Measurements from ENCODE around the gene OR56A5.
"Not testable (repeated sequence)": the region's sequence is repeated elsewhere in the genome, so short reads cannot be mapped to it uniquely, and the experiment has no call there.

OR56A5 gene, protein sequence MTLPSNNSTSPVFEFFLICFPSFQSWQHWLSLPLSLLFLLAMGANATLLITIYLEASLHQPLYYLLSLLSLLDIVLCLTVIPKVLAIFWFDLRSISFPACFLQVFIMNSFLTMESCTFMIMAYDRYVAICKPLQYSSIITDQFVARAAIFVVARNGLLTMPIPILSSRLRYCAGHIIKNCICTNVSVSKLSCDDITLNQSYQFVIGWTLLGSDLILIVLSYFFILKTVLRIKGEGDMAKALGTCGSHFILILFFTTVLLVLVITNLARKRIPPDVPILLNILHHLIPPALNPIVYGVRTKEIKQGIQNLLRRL

DNA sequence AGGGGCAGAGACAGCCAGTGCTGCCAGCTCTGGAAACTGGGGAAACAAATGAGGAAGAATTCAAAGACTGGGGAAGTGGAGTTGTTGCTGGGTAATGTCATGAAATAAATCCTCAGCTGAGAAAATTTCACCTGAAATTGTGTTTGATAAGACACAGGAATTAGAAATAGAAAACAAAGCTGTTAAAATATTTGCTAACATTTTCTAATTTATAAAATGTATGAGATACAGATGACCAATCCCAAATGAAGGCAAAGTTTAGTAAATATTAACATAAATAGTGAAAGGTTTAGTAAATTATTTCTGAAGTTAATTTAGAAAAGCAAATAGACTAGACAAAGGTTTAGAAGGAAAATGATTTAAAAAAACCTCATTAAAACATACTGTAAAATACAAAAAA lies at the start of gene OR56A5:
OR56A5 (minus strand) TSS at position 101 of the 400 bp plus-strand sequence; CDS start at position 101, 0 bp downstream.
- DNase-seq = no peak

DNA sequence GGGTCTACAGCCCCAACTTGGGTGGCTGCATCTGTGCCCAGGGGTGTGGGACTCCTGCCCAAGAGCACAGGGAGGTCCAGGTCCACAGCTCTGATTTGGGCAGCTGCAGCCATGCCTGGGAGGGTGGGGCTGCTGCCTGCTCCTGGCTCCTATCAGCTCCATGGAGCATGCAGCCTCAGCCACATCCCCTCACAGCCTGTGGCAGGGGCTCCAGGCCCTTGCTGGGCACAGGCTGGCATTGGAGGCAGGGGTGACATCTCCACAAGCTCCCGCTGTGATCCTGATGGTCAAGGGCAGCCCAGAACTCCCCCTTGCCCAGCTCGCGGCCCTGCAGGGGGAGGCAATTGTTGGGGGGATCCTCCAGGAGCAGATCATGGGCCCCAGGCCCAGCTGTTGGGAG lies 44.7 kb upstream of the OR56A5 start:
- no peak for DNase-seq

DNA sequence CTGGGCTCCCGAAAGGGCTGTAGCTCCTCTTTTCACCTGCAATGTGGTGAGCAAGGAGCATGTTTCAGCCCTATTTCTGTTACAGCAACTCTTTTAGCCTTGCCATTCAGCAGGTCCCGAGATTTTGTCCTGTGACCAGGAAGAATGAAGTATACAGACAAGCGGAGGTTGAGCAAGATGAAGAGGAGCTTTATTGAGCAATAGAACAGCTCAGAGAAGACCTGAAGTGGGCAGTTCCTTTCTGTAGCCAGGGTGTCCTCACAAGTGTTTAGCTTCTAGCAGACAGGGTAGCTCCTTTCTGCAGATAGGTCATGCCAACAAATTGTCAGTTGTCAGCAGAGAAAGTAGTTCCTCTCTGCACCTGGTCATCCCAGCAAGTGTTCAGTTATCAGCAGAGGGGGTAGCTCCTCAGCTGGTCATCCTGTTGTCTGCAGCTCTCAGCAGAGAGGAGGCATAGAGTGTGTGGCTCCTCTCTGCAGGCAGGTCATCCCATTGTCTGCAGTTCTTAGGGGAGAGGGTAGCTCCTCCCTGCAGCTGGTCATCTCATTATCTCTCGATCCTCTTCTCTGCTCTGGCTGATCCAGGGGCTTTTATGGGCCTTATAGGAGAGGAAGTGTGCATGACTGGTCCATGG lies 43.9 kb upstream of the OR56A5 start:
- no peak for DNase-seq

DNA sequence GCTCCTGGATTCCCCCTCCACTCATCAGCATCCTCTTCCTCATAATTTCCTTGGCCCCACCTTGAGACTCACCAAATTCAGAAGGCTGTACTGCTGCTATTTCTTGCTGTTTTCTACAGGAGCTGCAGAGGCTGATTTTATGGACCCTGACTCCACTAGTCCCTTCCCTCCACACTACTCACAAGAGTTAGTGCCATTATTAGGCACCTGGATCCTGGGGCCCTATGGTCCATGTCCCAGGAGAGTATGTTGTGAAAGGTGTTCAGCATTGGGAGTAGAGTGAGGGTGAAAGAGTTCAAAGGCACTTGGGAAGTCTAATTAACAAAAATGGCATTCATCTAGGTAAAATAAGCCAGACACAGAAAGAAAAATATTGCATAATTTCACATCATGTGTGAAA lies 38.6 kb upstream of the OR56A5 start, which contains the start of gene OR56A4:
OR56A4 (minus strand) TSS at position 101 of the 400 bp plus-strand sequence. CDS start 3,954 bp downstream, outside the sequence.
- no peak for DNase-seq

DNA sequence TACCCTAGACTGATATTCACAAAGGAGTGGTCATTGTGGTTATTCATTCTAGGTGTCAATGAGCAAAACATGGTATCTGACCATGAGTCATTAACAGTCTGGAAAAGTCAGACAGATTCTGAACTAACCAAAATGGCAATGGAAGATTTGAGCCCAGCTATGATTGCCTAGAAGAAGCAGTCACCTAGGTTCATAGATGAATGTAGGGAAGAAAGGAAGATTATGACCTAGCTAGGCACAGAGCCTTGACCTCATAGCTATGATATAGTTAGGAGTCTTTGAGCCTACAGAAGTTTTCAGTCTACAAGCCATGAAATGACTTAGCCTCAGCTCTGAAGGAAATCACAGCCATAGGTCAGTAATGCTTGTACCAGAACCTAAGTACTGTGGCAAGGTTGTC lies 38.1 kb upstream of the OR56A5 start:
- no peak for DNase-seq

DNA sequence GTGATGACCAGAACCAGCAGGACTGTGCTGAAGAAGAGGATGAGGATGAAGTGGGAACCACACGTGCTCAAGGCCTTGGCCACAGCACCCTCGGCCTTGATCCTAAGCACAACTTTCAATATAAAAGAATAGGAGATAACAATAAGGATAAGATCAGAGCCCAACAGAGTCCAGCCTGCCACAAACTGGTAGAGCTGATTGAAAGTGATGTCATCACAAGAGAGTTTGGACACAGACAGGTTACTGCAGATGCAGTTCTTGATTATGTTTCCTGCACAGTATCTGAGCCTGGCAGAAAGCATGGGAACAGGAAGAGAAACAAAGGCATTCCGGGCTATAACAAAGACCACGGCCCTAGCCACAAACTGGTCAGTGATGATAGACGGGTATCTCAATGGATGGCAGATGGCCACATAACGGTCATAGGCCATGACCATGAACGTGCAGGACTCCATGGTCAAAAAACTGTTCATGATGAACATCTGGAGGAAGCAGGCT lies 34.0 kb upstream of the OR56A5 start:
- no peak for DNase-seq

DNA sequence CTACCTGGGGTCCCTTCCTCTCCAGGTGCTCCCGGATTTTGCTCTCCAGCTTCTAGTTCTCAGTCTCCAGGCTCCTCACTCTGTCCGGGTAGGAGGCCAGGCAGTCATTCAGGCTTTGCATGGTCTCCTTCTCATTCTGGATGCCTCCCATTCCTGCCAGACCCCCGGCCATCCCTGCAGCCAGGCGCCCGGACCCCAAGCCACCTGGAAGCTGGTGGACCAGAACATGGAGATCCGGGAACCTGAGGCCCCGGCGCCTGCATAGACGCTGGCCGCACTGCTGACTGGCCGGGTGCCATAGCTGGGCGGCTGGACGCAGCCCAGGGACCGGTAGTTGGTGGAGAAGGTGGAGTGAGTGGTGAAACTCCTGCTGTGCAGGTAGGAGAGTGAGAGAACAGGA lies 26.5 kb upstream of the OR56A5 start:
- no peak for DNase-seq

DNA sequence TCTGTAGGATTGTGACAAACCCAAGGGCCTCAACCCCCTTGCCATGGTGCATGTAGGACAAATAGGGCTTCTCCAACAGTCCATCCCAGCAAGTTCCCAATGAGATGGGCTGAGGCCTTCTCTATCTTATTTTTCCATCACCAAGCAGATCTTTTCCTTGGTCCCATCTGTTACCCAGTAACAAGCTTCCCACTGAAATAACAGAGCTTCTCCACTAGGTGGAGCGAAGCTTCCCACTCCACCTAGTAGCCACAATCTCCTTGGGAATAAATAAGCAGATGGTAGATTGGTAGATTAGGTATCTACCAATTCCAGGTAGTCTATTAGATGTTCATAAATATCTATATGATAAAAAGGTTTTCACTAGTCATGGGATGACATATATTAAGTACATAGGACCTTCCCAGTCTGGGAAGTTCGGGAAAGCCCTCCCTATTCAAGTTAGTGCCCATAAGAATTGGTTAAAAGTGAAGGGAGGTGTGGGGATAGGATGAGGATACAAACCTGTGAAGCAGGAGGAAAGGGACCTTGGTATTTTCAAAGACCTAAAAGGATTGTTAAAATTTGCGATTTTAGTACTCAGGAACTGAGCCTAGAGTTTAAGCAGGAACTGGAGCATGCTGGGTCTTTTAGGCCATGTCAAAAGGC lies 24.4 kb upstream of the OR56A5 start:
- no peak for DNase-seq

DNA sequence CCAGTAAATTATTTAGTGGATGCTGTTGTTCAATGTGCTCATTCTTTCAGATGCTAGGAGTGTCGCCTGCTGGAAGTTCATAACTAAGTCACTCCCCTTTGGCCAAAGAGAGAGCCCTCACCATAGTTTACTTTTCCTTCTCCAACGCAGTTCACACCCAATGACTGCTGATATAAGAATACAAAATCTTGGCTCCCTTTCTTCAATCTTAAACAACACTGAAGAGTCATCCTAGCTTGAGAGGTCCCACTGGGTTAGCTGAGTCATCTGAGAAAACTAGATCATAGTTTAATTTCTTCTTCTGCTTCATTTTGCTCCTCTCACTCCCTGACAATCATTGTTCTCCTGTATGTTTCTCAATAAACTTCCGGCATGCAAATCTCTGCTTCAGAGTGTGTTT lies 23.9 kb upstream of the OR56A5 start:
- no peak for DNase-seq

DNA sequence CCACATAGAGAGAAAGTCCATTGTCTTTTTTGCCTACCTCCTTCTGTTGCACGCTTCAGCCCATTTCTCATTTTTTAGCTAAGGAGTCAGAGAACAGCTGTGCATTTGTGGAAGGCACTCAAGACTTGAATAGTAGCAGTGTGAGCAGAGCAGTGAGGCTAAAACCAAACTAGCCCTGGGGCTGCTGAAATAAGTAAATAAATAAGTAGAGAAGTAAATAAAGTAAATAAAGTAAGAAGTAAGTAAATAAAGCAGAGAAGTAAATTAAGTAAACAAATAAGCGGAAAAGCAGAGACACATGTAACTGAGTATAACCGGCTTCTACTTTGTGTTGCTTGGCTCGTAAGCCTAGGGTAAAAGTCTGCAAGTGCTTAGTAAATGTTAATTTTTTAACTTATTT lies 20.9 kb upstream of the OR56A5 start:
- no peak for DNase-seq

DNA sequence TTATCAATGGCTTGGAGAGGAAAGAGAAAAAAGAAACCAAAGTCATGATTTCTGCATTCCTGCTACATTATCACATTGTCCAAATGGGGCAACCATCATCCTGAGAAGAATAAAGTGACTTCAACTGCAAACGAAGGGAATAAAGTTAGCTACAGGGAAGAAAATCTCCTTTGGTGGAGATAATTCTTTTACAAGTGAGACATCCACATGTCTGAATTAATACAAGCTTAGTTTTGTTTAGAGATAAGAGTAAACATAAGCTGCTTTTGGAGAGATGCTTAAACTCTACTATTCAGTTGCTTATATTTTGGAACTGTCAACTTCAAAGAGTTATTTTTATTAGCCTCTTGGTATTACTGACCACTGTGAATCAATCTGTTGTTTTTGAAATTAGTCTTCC lies 18.6 kb upstream of the OR56A5 start, which contains the start of gene OR52L1:
OR52L1 (minus strand) TSS at position 101 of the 400 bp plus-strand sequence; CDS start at position 46, 55 bp downstream.
- DNase-seq = no peak

DNA sequence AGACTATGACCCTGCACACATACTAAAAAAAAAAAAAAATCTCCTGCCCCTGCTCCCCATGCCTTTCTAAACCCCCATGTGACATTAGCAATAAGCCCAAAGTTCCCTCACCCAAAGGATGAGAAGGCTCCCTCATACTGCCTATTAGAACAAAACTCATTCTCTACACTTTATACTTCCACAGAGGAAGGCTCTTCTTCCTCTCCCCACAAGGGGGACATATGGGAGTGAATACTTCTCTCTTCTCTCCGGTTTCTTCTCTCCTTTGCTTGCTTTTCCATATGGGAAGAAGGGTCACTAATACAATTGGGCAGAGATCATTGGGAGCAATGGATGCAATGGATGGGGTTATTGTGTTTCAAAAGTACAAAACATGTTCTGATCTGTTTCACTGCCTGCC lies 15.1 kb upstream of the OR56A5 start:
- DNase-seq = no peak

DNA sequence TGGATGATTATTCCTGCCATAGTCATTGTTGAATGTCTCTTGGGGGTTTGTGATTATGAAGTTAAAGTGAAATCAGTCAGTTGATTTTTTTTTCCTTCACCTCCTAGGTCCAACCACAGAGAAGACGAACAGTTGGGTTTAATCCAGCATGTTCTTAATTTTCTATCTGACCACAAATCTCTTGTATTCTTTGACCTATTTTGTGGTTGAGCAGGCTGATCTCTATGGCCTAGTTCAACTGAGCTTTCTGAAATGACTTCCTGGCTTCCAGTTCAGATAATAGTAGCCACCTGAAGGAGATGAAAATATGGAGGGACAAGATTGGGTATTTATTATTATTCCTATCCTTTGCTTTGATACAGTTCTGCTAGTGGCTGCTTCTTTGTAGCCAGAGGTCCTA lies 5.2 kb upstream of the OR56A5 start:
- DNase-seq = no peak

DNA sequence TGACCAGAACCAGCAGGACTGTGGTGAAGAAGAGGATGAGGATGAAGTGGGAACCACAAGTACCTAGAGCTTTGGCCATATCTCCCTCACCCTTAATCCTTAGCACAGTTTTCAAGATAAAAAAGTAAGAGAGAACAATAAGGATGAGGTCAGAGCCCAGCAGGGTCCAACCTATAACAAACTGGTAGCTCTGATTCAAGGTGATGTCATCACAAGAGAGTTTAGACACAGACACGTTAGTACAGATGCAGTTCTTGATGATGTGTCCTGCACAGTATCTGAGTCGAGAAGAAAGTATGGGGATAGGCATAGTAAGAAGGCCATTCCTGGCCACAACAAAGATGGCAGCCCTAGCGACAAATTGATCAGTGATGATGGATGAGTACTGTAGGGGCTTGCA lies 586 bp downstream of the OR56A5 start:
- DNase-seq = no peak

DNA sequence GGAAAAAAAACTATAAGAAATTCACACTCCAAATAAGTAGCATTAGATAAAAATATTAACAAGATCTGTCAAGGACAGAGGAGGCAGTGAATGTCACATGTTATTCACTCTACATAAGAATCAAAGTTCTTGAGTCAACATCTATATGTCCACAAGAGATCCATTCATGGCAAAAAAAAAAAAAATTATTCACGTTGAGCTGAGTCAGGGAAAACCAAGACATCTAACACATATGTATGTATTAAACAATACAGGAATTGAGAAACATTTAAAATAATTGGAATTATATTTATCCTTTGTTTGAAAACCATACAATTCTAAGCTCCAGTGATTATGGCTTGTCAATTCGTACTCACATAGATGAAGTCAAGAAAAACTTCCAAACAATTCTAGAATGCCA lies 1.3 kb downstream of the OR56A5 start:
- no peak for DNase-seq

DNA sequence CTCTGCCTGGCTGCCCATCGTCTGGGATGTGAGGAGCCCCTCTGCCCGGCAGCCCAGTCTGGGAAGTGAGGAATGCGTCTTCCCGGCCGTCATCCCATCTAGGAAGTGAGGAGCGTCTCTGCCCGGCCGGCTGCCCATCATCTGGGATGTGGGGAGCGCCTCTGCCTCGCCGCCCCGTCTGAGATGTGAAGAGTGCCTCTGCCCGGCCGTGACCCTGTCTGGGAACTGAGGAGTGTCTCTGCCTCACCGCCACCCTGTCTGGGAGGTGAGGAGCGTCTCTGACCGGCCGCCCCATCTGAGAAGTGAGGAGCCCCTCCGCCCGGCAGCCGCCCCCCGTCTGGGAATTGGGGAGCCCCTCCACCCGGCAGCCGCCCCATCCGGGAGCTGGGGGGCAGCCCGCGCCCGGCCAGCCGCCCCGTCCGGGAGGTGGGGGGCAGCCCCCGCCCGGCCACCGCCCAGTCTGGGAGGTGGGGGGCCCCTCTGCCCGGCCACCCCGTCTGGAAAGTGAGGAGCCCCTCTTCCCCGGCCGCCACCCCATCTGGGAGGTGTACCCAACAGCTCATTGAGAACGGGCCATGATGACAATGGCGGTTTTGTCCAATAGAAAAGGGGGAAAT lies 7.5 kb downstream of the OR56A5 start:
- not testable (repeated sequence) for DNase-seq

DNA sequence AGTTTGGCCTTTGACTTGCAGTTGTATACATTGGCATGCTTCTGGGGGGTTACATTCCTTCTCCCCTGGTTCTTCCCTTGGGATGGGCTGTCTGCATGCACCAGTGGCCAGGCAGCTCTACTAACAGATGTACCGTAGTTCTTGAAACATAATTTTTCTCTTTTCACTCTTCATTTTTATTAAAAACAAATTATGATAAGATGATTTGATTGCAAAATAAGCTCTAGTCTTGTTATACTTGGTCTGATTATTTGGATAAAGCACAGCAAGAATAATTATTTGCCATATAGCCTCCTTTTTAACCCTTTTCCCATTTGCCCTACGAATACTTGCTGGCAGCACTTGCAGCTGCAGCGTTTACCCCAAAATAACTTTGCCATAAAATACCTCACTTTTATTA lies 12.7 kb downstream of the OR56A5 start:
- DNase-seq = no peak

DNA sequence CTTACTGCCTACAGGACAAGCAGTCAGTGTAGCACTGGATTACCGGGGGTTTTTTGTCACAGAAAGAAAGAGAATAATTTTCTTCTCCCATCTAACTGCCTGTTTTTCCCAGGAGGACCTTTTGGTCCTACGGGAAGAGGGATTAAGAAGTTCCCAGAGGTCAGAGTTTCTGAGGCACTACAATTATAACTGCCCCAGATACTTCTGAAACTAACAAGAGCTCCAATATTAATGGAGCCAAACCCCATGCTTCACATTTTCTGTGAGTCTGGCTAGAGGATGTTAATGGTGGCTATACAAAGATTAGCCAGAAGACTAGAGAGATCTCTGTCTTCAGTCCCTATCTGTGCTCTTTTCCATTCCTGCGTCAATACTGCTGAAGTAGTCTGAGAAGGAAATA lies 26.3 kb downstream of the OR56A5 start, which contains the start of gene OR56A3:
OR56A3 (plus strand) TSS at position 301 of the 400 bp plus-strand sequence. CDS start 5,096 bp downstream, outside the sequence.
- no peak for DNase-seq

DNA sequence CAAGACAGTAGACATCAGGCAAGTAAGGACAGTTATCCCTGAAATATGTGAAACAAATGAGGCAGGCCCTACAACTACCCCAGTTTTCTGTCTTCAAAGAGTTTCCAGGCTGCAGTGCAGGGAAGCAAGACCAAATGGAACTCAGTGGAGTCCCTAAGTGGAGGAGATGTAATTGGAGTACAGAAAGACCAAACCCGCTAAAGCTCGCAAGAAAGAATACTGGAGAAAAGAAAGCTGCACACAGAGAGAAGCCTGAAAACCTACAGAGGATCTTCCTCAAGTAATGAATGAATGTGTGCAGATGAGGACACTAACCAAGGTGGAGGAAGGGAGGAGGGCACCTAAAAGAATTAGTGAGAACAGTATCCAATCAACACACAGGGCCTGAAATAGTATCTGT lies 27.5 kb downstream of the OR56A5 start:
- no peak for DNase-seq

DNA sequence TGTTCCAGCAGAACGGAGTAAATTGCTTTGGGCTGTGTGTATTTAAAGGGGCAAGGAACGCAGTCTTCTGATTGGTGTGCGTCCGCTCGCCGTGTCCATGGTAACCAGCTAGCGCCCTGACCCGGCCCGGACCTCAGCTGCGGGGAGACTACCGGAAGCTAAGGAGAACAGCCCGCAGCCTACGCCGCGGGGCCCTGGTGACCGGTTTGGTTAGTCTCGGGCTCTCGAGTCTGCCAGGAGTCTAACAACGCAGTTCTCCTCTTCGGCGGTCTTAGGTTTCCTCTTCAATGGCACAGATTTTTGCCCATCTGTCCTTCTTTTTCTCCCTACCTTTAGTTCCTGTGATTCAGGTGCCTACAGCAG lies 29.7 kb downstream of the OR56A5 start:
- no peak for DNase-seq

DNA sequence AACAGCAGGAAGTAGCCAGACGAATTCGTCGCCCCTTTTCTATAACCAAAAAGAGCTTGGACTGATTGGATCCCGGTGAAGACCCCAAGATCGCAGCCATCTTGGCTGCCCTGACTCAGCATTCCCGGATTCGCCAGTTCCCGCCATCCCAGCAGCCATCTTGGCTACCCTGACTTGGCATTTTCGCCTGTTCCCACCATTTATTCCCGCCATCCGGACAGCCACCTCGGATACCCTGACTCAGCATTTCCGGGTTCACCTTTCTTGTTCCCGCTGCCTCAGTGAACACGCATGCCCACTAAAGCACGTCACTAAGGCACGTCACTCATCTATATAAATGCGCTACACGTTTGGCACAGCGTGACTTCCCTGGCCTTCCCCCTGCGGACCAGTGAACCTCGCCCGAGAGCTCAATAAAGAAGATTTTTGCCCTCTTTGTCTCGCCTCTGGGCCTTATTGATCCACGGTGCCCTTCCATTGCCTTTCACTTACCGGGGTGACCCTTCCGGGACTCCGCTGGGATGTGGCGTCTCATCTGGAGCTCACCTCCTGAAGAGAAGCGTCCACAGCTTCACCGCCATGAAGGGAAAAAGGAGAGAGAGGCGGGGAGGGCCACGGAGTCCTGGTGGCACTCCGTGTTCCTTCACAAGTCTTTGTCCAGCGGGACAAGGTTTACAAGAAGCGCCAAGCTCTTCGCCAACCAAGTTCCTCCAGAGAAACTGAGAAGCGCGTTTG lies 30.3 kb downstream of the OR56A5 start:
- no peak for DNase-seq

DNA sequence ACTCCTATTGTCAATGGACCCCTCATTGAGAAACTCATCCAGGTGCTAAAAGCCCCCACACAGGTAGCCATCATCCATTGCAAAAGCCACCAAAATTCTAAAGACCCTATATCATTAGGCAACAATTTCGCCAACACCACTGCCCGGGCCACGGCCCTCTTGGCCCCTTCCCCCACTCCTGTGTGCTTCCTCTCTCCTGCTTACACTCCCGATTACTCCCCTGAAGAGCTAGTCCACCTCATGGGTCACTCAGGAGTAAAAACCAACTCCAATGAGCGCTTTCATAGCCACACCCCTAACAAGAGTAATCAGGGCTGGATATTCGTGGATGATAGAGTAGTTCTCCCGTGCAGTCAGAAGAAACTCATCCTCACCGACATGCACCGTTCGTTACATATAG lies 35.2 kb downstream of the OR56A5 start:
- DNase-seq = no peak

DNA sequence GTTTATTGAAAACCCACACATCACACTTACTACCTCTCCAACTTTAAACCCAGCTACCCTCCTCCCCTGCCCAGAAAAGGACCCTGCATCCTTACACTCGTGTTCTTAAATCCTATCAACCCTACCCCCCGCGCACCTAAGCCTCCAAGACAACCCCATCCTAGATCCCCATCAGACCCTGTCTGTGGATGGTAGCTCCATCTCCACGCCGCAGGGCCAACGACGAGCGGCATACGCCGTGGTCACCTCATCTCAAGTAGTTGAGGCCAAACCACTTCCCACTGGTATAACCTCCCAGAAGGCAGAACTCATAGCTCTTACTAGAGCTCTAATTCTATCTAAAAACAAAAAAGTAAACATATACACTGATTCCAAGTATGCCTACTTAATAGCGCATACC lies 35.6 kb downstream of the OR56A5 start:
- DNase-seq = no peak
